Left lung (tissue), 10 donors: ENCODE measurements around the gene CABLES1. TPM values are rescaled to one million over a fixed set of nuclear protein-coding genes. Genes with fewer than 3 reads are reported as not detected.
"Not testable (repeated sequence)": the region's sequence is repeated elsewhere in the genome, so short reads cannot be mapped to it uniquely, and the experiment has no call there.

Source experiments
- ATAC-seq: fragments of 200-7000 bp; cut with Tn5 transposase; one replicate; pipeline ENCODE4 v1.9.1; 2020; ENCODE audit warnings: moderate library complexity
- DNase-seq, 4 donors: peaks; one replicate each; pipeline ENCODE4 v3.0.0-alpha.2; 2013 to 2020
- H3K27ac ChIP-seq, 2 donors: fragments of 200-600 bp; sonication (generic) in 1 of 2; one replicate each; pipeline versions ENCODE4 v1.5.0 to v1.8.0; 2020 to 2021
- H3K27me3 ChIP-seq, 2 donors: fragments of 200-600 bp; sonication (generic) in 1 of 2; one replicate each; pipeline versions ENCODE4 v1.5.0 to v1.8.0; 2020 to 2021
- H3K36me3 ChIP-seq, 2 donors: fragments of 200-600 bp; sonication (generic) in 1 of 2; one replicate each; pipeline versions ENCODE4 v1.5.0 to v1.8.0; 2020 to 2021
- H3K4me1 ChIP-seq, 2 donors: fragments of 200-600 bp; one replicate each; pipeline ENCODE4 v1.8.0; 2021
- H3K4me3 ChIP-seq, 2 donors: fragments of 200-600 bp; sonication (generic) in 1 of 2; one replicate each; pipeline versions ENCODE4 v1.5.0 to v1.8.0; 2020 to 2021; ENCODE audit warnings: mild to moderate bottlenecking in 1 of 2
- H3K9me3 ChIP-seq, 2 donors: fragments of 200-600 bp; sonication (generic) in 1 of 2; one replicate each; pipeline versions ENCODE4 v1.5.0 to v1.8.0; 2020 to 2021
- intact Hi-C, 2 donors: fragments of 100-400 bp; cut with DNase I; formaldehyde crosslinking; loops; one replicate each; pipeline versions ENCODE4 v1.11.2 to v1.14.2; 2022
- polyA plus RNA-seq, 6 donors: library from polyadenylated mRNA; unstranded; fragments of 120-200 nt; gene quantifications; one replicate each; pipeline ENCODE4 v1.2.1, GENCODE V29; 2013; ENCODE audit not compliant: insufficient read length in 6 of 6
- total RNA-seq, 2 donors: library from RNA; stranded (reverse); fragmentation: NEBNext Ultra II Directional; extraction: Animal tissue kit (Norgen Biotek cat#: 25700); gene quantifications; one replicate each; pipeline ENCODE4 v1.2.1, GENCODE V29; 2021
- TF ChIP-seq, protein P1 (sequence below), 2 donors: fragments of 200-600 bp; sonication (generic) in 1 of 2; IDR thresholded peaks; one replicate each; pipeline versions ENCODE4 v1.5.0 to v1.8.0; 2021; ENCODE audit warnings: antibody characterized with exemption in 2 of 2
- donor health status: DM: no; HTN: yes; CAD: no.
- donor health status: DM: no; HTN: no; CAD: no.

Gene CABLES1
- total and polyA plus RNA-seq, 8 donors = 21.9 to 84.5 (median 71.6) TPM

DNA sequence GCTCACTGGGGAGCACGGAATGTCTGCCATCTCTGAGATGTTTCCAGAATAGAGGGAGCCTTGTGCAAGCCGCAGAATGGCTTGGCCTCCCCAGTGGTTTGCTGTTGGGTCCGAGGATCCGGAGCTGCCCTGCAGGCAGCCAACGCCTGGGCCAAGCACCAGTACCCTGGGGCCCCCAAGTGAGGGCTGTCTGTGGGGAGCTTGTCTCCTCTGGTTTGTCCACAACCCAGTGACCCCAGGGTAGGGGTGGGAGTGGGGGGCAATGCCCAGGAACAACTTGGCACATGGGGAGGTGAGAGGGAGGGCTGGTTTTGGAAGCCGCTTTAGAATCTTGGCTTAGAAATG lies 147.1 kb downstream of the CABLES1 start:
- Histone ChIP-seq H3K27ac (no peak overlapping the region), H3K9me3 (peaks cover 0 to 4% of the 10 kb centered on the region in 2 donors), H3K27me3 (no peaks in the 10 kb centered on the region), H3K4me1 (peaks cover 0 to 3% of the 10 kb centered on the region in 2 donors), H3K4me3 (no peak overlapping the region), H3K36me3 (no peaks in the 10 kb centered on the region)
- ATAC-seq (no peak), DNase-seq (no peak)
- TF ChIP-seq, protein P1, sequence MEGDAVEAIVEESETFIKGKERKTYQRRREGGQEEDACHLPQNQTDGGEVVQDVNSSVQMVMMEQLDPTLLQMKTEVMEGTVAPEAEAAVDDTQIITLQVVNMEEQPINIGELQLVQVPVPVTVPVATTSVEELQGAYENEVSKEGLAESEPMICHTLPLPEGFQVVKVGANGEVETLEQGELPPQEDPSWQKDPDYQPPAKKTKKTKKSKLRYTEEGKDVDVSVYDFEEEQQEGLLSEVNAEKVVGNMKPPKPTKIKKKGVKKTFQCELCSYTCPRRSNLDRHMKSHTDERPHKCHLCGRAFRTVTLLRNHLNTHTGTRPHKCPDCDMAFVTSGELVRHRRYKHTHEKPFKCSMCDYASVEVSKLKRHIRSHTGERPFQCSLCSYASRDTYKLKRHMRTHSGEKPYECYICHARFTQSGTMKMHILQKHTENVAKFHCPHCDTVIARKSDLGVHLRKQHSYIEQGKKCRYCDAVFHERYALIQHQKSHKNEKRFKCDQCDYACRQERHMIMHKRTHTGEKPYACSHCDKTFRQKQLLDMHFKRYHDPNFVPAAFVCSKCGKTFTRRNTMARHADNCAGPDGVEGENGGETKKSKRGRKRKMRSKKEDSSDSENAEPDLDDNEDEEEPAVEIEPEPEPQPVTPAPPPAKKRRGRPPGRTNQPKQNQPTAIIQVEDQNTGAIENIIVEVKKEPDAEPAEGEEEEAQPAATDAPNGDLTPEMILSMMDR (IDR thresholded peaks at IDR 0.05) = no peak
- intact Hi-C loops = no loop called here

DNA sequence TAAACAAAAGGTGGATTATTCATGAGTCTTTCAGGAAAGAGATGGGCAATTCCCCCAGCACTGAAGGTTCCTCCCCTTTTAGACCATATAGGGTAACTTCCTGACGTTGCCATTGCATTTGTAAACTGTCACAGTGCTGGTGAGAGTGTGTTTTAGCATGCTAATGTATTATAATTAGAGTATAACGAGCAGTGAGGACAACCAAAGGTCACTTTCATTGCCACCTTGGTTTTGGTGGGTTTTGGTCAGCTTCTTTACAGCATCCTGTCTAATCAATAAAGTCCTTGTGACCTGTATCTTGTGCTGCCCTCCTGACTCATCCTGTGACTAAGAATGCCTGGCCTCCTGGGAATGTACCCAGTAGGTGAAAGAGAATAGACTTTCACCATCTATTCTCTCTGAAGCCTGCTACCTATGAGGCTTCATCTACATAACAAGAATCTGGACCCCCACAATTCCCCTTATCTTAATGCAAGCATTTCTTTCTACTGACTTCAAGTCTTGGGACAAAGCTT lies 148.7 kb downstream of the CABLES1 start:
- DNase-seq (no peak), ATAC-seq (no peak)
- Histone ChIP-seq H3K9me3 (no peaks in the 10 kb centered on the region), H3K4me3 (no peak overlapping the region), H3K36me3 (no peaks in the 10 kb centered on the region), H3K27me3 (no peaks in the 10 kb centered on the region), H3K27ac (no peak overlapping the region), H3K4me1 (peaks cover 0 to 3% of the 10 kb centered on the region in 2 donors)
- intact Hi-C loops = no loop called here
- TF ChIP-seq, protein P1 (IDR thresholded peaks at IDR 0.05) = no peak

DNA sequence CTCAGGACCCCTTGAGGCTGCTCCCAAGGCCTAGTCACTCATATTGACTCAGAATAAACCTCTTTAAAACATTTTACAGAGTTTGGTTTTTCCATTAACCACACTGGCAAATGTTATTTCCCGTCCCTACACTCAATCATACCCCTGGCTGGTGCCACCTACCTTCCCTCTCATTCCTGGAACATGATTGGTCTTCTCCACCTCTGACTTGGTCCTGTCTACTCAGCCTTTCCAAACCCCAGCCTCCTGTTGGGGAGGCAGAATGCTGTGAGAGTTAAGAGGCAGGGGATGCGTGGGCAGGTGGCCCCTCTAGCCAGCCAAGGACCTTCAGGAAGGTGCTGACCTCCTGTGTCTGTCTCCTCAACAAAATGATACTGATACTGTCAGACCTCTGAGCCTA lies 149.3 kb downstream of the CABLES1 start:
- DNase-seq = no peak
- no peak for ATAC-seq

DNA sequence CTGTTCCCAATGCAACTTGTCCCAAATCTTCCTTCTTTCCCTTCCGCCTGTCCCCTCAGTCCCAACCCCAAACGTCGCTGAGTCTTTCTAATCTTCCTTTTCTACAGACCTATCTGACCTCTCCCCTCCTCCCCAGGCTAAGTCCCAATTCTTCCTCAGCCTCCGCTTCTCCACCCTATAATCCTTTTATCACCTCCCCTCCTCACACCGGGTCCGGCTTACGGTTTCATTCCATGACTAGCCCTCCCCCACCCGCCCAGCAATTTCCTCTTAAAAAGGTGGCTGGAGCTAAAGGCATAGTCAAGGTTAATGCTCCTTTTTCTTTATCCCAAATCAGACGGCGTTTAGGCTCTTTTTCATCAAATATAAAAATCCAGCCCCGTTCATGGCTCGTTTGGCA lies 150.3 kb downstream of the CABLES1 start:
- DNase-seq, H3K9me3 ChIP-seq, H3K27ac ChIP-seq, H3K4me3 ChIP-seq, H3K4me1 ChIP-seq, intact Hi-C loops, H3K27me3 ChIP-seq, H3K36me3 ChIP-seq, ATAC-seq: not testable (repeated sequence)

More for the DNA sequence above, 149.3 kb downstream of the CABLES1 start:
- H3K4me3 ChIP-seq = no peak overlapping the region
- peaks cover 0 to 3% of the 10 kb centered on the region in 2 donors for H3K4me1 ChIP-seq
- H3K27me3 ChIP-seq = no peaks in the 10 kb centered on the region
- intact Hi-C loops = no loop called here
- H3K36me3 ChIP-seq = no peaks in the 10 kb centered on the region
- TF ChIP-seq, protein P1 (IDR thresholded peaks at IDR 0.05) = no peak
- no peak overlapping the region for H3K27ac ChIP-seq
- H3K9me3 ChIP-seq = no peaks in the 10 kb centered on the region

DNA sequence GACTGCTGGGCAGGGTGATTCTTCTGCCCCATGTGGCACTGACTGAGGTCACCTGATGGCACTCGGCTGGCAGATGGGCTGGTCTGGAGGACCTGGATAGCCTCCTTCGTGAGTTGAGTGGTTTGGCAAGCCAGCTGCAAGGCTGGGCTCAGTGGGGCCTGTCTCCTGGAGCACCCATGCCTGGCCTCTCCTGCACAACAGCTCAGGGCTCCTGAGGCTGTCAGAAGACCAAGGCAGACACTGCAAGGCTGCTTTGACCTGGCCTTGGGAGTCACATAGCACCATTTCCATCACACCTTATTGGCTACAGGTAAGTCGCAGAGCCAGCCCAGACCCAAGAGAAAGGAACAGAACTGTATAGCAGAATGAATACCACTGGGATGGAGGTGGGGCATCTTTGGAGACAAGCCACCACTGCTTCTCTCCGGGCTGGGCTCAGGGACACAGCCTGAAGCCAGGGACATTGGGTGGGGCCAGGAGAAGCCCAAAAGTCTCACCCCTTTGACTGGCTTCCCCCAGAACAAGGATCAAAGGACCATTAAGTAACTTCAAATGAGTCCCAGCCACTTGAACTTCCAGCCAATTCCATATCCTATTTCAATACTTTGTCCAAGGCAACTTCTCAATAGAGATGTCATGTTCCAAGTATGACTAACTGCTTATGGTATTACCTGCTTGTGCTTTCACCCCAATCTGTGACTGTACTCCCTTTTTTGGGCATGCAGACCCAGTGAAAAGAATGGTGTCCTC lies 156.3 kb downstream of the CABLES1 start:
- DNase-seq (no peak), ATAC-seq (peak; percentile 54)
- Histone ChIP-seq H3K4me3 (no peak overlapping the region), H3K4me1 (peaks cover 0 to 2% of the 10 kb centered on the region in 2 donors), H3K27ac (no peak overlapping the region), H3K9me3 (no peaks in the 10 kb centered on the region), H3K27me3 (no peaks in the 10 kb centered on the region), H3K36me3 (no peaks in the 10 kb centered on the region)
- TF ChIP-seq, protein P1 (IDR thresholded peaks at IDR 0.05) = no peak
- intact Hi-C loops = no loop called here
